NCI-H446 (cell line): ENCODE results near the gene NFKB2.

Experiments
- DNase-seq, 2 experiments: peaks; one replicate each; lab custom pipeline; 2025; lab: John Stamatoyannopoulos, UW

Gene NFKB2

DNA sequence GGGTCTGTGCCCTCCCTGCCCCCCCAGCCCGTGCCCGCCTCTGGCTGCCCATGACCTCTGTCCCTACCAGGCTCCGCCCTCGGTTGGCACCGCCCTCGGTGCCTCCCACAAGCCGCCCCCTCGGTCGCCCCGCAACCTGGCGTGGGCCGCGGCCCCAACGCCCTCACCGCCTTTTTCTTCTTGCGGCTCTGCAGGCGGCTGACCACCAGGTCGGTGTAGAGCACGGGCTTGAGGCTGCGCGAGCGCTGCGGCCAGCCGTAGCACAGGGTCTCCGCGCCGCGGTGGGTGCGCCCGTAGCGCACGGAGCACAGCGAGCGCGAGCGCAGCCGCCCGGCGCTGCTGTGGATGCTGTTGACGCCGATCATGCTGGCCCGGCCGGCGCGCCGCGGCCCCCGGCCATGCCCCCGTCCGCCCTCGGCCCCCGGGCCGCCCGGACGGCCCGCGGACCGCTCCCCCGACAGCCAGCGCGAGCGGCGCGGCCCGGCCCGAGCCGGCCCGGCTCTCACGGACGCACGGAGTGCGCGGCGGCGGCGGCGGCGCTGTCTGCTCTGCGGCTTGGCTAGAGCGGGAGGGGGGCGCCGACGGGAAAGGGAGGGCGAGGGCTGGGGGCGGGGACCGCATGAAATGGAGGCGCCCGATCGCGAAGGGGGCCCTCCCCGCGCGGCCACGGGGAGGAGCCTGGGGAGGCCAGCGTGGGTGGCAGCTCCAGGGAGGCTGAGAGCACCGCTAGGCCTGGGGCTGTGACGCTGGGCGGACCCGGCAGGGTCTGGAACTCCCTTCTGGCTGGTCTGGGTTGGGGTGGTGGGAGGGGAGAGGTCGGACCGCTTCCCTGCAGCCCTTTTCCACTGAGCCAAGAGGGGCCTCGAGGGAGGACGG is 13.5 kb downstream of the NFKB2 start:
- no peak for DNase-seq

GRCh38 chr10:102409604-102410428 is 14.3 kb downstream of the NFKB2 start:
- no peak for DNase-seq

DNA sequence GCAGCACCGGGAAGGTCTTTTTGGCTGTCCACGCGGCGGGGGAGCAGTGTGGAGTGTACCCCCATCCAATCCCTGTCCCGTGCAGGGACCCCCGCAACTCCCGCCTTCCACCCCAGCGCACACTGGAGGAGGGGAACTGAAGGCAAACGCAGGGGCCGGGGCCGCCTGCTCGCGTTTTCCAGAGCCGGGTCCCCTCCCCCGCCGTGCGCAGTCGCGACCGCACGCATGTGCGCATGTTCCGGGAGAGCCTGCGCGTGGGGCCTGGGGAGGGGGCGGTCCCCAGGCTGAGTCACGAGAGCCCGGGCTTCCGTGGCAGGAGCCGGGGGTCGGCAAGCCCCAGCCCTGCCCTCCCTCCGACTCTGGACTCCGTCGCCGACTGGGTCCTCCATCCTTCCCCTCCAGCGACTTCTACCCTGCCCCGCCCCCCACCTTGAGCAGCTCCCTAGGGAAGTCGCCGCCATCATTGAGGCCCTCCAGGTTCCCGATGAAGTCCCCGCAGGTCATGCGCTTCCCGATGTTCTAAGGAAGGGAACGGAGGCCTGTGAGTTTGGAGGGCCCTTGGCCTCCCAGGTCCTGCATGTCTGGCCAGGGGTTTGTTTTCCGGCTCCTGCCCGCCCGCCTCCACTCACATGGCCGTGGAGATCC is 15.0 kb downstream of the NFKB2 start:
- no peak for DNase-seq

GRCh38 chr10:102411341-102412255 is 16.1 kb downstream of the NFKB2 start:
- DNase-seq = no peak

DNA sequence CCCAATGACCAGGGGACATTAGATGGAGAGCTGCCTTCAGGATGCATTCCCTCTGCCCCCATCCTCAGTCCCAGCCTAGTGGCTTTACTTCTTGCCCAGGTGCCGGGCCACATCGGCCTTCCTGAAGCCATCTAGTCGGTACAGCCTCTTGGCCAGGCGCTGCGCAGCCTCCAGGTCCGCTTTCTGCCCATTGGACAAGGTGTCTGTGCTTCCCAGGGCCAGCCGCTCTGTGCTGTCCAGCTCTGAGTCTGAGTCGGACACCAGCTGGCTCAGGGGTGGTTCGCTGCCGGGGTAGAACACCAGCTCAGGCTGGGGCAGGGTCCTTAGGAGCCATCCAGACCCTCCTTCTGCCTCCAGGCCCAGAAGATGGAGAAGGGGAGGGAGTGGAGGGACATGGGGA is 16.8 kb downstream of the NFKB2 start:
- no peak for DNase-seq

- DNase-seq = no peak
These were observed 17.7 kb downstream of the NFKB2 start for GRCh38 chr10:102413053-102413705.

DNA sequence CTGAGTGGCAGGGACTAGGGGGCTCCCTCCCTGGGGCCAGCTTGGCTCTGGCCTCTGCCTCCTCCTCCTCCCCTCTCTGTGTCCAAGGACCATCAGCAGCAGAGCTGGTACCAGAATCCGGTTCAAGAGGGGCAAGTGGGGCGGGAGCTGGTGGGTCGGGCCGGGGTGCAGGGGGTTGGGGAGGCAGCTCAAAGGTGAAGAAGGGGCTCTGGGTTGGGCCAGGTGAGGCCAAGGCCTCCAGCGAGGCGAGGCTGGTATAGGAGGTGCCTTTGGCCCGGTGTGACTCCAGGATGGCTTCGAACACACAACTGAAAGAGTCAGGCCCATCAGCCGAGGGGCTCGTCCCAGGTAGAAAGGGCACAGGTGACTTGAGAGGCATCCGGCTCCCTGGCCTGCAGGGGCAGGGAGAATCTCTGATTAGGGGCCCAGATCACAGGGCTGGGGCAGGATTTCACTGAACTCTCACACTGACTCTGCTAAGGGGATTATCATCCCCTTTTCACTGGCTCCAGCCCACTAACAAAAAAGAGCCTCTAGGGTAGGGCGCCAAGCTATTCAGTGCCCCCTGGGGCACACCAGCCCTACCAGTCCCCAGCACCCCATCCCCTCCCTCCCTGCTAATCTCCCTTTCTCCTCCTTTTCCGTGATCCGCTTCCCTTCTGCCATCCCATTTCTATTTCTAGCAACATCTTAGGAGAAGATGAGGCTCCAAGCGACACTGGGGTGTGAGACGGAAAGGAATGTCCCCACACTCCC is 18.5 kb downstream of the NFKB2 start:
- no peak for DNase-seq

GRCh38 chr10:102414749-102415148 is 19.2 kb downstream of the NFKB2 start:
- DNase-seq = no peak

- DNase-seq = no peak
These were observed 20.8 kb downstream of the NFKB2 start for GRCh38 chr10:102416283-102416682.

DNA sequence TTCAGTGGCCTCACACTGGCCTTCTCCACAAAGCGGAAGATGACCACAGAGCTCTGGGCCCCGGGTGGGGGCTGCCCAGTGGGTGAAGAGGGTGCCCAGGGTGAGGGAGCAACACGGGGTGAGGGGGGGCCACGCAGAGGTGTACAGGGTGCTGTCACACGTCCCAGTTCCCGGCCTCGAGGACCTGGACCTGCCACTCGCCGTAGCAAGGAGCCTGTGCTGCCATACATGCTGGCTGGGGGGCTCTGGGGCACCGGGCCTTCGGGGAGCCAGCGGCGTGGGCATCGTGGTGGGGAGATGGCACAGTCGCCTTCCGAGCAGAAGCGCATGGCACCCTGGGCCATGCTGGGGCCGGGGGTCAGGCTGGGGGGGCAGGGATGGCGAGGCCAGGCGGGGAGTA is 21.2 kb downstream of the NFKB2 start:
- no peak for DNase-seq

DNA sequence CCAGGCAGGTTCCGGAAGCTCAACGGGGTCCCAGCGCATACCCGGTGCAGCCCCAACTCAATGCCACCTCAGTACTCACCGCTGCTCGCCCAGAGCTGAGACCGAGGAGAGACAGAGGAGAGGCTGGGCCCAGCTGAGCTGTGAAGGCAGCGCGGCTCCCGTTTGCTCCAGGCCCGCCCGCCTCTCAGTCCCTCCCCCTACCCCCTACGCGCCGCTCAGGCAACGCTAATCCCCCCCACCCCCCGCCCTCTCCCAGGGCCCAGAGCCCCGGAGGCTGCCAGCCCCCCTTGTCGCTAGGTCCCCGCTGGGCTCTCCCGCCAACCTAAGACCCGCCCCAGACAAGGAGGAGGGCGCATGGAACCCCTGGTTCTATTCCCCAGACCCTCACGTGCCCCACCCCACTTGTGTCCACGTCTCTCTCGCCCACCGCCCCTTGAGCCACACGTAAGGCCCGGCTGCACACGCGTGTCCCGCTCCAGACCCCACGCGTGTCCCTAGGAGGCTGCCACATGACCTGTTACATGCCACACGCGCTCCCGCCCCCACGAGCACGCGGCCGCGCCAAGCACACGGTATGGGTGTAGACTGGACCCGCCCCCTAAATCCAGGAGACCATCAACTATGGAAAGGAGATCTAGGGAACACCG is 23.2 kb downstream of the NFKB2 start, which contains the start of gene PSD:
PSD (minus strand) TSS at position 164 of the 647 bp plus-strand sequence. CDS start 1,747 bp downstream, outside the sequence.
- peak; percentile 58 to 70 for DNase-seq

GRCh38 chr10:102419269-102420180 is 24.0 kb downstream of the NFKB2 start:
- DNase-seq = peak; percentile 46 to 70

DNA sequence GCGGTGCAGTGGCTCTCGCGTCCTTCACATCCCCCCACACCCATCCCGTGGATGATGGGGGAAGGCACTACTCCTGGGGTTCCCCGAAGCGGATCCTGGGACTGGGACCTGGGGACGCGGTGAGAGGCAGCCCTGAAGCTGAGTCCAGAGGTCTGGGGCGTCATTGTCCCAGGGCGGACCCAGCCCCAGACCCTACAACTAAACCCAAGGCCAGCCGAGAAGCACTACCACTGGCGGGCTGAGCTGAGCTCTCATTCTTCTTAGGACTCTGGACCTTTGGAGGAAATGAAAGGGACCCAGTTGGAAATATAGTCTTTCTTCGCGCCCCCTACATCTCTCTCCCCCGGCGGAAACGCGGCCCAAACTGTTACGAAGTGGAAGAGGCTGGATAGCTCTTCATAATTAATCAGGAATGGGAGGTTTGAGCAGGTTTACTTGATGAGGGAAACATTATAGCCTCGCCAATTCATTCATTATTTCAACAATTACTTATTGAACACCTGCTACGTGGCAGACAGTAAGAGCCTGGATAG is 24.7 kb downstream of the NFKB2 start:
- DNase-seq = no peak

DNA sequence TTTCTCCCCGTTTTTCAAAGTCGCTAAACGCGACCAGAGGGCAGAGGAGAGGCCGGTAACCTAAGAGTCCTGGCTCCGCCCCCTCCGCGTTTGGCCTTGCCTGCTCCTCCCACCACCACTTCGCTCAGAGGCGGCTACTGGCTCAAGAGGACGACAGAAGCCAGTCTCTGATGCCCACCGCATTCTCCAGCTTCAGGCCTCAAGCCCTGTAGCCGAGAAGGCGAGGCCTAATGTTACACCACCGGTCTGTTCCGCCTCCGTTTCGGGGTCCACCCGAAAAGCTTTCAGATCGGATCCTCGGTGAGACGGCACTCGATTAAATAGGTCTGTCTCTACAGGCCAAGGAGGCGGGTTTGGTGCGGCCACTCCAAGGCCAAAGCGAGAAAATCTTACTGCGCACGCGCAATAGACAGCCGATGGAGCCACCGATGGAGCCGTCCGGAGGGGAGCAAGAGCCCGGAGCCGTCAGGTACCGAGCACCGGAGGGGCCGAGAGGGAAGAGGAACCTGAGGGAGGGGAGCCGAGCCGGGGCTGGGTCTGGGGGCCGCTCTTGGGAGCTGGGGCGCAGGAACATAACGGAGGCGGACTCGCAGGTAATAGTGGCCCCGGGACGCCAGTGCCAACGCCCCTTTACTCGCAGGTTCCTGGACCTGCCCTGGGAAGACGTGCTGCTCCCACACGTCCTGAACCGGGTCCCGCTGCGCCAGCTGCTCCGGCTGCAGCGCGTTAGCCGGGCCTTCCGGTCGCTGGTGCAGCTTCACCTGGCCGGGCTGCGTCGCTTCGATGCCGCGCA is 25.4 kb downstream of the NFKB2 start, which contains the start of gene FBXL15:
FBXL15 (plus strand) TSS at position 123 of the 793 bp plus-strand sequence; CDS start at position 417, 294 bp downstream.
- DNase-seq = peak; percentile 77 to 95

DNA sequence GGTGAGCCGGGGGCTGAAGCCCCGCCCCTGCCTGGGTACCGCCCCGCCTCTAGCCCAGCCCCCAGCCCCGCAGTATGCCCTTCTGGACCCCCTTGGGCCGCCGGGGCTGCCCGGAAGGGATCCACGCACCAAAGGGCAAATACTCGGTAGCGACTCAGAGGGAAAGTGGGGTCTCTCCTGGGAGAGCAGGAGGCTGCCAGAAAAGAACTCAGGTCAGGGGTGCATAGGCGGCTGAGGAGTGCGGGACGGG is 25.9 kb downstream of the NFKB2 start:
- no peak for DNase-seq

GRCh38 chr10:102421757-102422512 is 26.4 kb downstream of the NFKB2 start:
- no peak for DNase-seq
